Natural killer cell (primary cell): Measurements from ENCODE around the gene NSD2. TPM values are rescaled to one million over a fixed set of nuclear protein-coding genes. Genes with fewer than 3 reads are reported as not detected.

Source experiments
- ATAC-seq, 3 donors: fragments of 150-1000 bp in 2 of 3; fragments of 200-7000 bp in 1 of 3; cut with Tn5 transposase; 1 replicate in 1 of 3; 2 replicates in 2 of 3; pipeline ENCODE4 v1.10.0; 2021; ENCODE audit warnings: mild to moderate bottlenecking in 2 of 3, moderate library complexity in 2 of 3
- DNase-seq, 2 donors: peaks; one replicate each; pipeline versions ENCODE4 v3.0.0 to v3.0.0-alpha.2; 2013 to 2021; ENCODE audit warnings: mixed read lengths in 1 of 2
- H3K27ac ChIP-seq: one replicate; pipeline ENCODE4 v1.5.1; 2013; ENCODE audit warnings: mild to moderate bottlenecking, low read length
- H3K27me3 ChIP-seq: one replicate; pipeline ENCODE4 v1.6.1; 2013; ENCODE audit warnings: low read length; ENCODE audit not compliant: control insufficient read depth, insufficient read depth
- H3K36me3 ChIP-seq: one replicate; pipeline ENCODE4 v1.6.1; 2013; ENCODE audit warnings: low read length; ENCODE audit not compliant: control insufficient read depth, insufficient read depth
- H3K4me1 ChIP-seq: one replicate; pipeline ENCODE4 v1.6.1; 2013; ENCODE audit warnings: low read length; ENCODE audit not compliant: control insufficient read depth, insufficient read depth
- H3K4me3 ChIP-seq: one replicate; pipeline ENCODE4 v1.5.1; 2013; ENCODE audit warnings: low read length
- H3K9me3 ChIP-seq: one replicate; pipeline ENCODE4 v1.6.1; 2013; ENCODE audit warnings: low read length; ENCODE audit not compliant: control insufficient read depth, insufficient read depth
- H3K27ac Mint-ChIP-seq, 2 donors: one replicate each; pipeline ENCODE4 v1.8.0; 2022; ENCODE audit warnings: mild to moderate bottlenecking in 2 of 2, mixed read lengths in 2 of 2, moderate library complexity in 1 of 2
- H3K27me3 Mint-ChIP-seq, 2 donors: one replicate each; pipeline ENCODE4 v1.8.0; 2022; ENCODE audit warnings: low read depth in 2 of 2, mixed read lengths in 2 of 2
- H3K36me3 Mint-ChIP-seq: one replicate; pipeline ENCODE4 v1.8.0; 2022; ENCODE audit warnings: mixed read lengths
- H3K4me1 Mint-ChIP-seq, 2 donors: one replicate each; pipeline ENCODE4 v1.8.0; 2022; ENCODE audit warnings: mixed read lengths in 2 of 2
- H3K4me3 Mint-ChIP-seq: one replicate; pipeline ENCODE4 v1.8.0; 2022; ENCODE audit warnings: mild to moderate bottlenecking, moderate library complexity, mixed read lengths
- H3K9me3 Mint-ChIP-seq, 2 donors: one replicate each; pipeline ENCODE4 v1.8.0; 2022; ENCODE audit warnings: mixed read lengths in 2 of 2
- WGBS: methylation state at CpG from one replicate; pipeline ENCODE4 v1.1.7; 2013; ENCODE audit warnings: missing lambda C conversion rate; ENCODE audit not compliant: insufficient coverage; 5-methylcytosine and 5-hydroxymethylcytosine counted together
- intact Hi-C: fragments of 100-400 bp; cut with micrococcal nuclease; formaldehyde crosslinking; loops from one replicate; pipeline ENCODE4 v1.14.2; 2022
- total RNA-seq, 4 donors: library from RNA; stranded (reverse); fragments of 120-200 nt in 1 of 4; gene quantifications; one replicate each; pipeline versions ENCODE4 v1.2.3 to v1.2.4, GENCODE V29; 2013 to 2022
- TF ChIP-seq, protein P1 (sequence below): fragments of 200-600 bp; IDR thresholded peaks from one replicate; pipeline ENCODE4 v1.8.0; 2022; ENCODE audit warnings: antibody characterized with exemption

Gene NSD2
- total RNA-seq, 3 donors from 2014 or later (not counting 1 experiment from before 2014, with no cell fraction given) = 36.4 to 51.0 (median 48.3) TPM

DNA sequence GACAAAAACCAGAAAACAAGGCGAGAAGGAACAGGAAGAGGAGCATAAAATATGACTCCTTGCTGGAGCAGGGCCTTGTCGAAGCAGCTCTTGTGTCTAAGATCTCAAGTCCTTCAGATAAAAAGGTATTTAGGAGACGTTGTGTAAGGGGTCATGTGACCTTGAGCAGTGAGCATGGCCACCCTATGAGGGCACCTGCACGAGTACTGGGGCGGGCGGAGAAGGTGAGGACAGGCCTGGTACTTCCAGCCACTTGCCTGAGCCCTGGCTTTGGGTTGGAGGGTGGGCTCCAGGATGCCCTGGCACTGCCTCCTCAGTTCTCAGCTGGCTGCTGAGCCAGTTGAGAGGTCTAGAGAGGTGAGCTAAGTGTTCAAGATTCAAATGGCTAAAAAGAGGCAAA lies 29.9 kb downstream of the NSD2 start:
- DNase-seq = no peak
- no peaks in the 10 kb centered on the region for H3K27me3 ChIP-seq
- WGBS = 93% methylated on average over 6 of the region's 6 CpGs
- peaks cover 3% of the 10 kb centered on the region for H3K4me1 ChIP-seq
- no peaks in the 10 kb centered on the region for H3K27me3 Mint-ChIP-seq
- H3K4me1 Mint-ChIP-seq = peaks cover 6 to 15% of the 10 kb centered on the region in 2 donors
- no peaks in the 10 kb centered on the region for H3K36me3 Mint-ChIP-seq
- no peak overlapping the region for H3K4me3 ChIP-seq
- no peak overlapping the region for H3K27ac ChIP-seq
- H3K9me3 Mint-ChIP-seq = no peaks in the 10 kb centered on the region
- no peak for ATAC-seq
- peaks cover 13% of the 10 kb centered on the region for H3K36me3 ChIP-seq
- H3K9me3 ChIP-seq = no peaks in the 10 kb centered on the region
- H3K27ac Mint-ChIP-seq = no peak overlapping the region
- intact Hi-C loops = no loop called here
- TF ChIP-seq, protein P1, sequence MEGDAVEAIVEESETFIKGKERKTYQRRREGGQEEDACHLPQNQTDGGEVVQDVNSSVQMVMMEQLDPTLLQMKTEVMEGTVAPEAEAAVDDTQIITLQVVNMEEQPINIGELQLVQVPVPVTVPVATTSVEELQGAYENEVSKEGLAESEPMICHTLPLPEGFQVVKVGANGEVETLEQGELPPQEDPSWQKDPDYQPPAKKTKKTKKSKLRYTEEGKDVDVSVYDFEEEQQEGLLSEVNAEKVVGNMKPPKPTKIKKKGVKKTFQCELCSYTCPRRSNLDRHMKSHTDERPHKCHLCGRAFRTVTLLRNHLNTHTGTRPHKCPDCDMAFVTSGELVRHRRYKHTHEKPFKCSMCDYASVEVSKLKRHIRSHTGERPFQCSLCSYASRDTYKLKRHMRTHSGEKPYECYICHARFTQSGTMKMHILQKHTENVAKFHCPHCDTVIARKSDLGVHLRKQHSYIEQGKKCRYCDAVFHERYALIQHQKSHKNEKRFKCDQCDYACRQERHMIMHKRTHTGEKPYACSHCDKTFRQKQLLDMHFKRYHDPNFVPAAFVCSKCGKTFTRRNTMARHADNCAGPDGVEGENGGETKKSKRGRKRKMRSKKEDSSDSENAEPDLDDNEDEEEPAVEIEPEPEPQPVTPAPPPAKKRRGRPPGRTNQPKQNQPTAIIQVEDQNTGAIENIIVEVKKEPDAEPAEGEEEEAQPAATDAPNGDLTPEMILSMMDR = no peak
- H3K4me3 Mint-ChIP-seq = no peak overlapping the region

DNA sequence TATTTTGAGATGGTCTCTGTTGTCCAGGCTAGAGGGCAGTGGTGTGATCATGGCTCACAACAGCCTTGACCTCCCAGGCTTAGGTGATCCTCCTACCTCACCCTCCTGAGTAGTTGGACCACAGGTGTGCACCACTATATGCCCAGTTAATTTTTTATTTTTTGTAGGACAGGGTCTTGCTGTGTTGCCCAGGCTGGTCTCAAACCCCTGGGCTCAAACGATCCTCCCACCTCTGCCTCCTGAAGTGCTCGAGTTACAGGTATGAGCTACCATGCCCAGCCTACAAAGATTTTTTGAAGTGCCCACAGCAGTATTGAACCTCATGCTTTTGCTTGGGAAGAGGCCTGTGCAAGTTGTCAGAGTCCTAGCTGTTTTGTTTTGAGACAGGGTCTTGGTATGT lies 31.1 kb downstream of the NSD2 start:
- no peak overlapping the region for H3K27ac Mint-ChIP-seq
- H3K27me3 Mint-ChIP-seq = no peaks in the 10 kb centered on the region
- WGBS = 100% methylated on average over 2 of the region's 2 CpGs
- H3K36me3 Mint-ChIP-seq = no peaks in the 10 kb centered on the region
- Histone ChIP-seq H3K36me3 (peaks cover 13% of the 10 kb centered on the region), H3K27ac (no peak overlapping the region), H3K4me1 (peaks cover 3% of the 10 kb centered on the region), H3K27me3 (no peaks in the 10 kb centered on the region), H3K9me3 (no peaks in the 10 kb centered on the region), H3K4me3 (no peak overlapping the region)
- no peak for DNase-seq
- ATAC-seq = no peak
- H3K4me1 Mint-ChIP-seq = peaks cover 12 to 21% of the 10 kb centered on the region in 2 donors
- intact Hi-C loops = no loop called here
- H3K4me3 Mint-ChIP-seq = no peak overlapping the region
- TF ChIP-seq, protein P1 = no peak
- H3K9me3 Mint-ChIP-seq = no peaks in the 10 kb centered on the region

DNA sequence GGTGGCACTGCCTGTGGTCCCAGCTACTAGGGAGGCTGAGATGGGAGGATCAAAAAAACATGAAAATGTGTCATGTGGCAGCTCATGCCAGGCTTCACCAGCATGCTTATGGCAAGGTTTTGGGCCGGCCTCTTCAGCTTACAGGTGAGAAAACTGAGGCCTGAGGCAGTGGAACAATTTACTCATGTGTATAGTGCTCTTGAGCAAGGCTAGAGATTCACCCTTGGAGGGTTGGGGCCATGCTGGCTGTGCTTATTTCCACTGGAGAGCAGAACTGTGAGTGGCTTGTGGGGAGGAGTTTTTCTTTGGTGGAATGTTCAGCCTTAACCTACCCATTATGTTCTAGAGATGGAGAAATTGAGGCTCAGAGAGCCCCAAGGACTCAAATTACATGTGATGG lies 31.8 kb downstream of the NSD2 start:
- Mint-ChIP-seq H3K27ac (no peak overlapping the region), H3K4me1 (peaks cover 13 to 22% of the 10 kb centered on the region in 2 donors), H3K36me3 (no peaks in the 10 kb centered on the region)

DNA sequence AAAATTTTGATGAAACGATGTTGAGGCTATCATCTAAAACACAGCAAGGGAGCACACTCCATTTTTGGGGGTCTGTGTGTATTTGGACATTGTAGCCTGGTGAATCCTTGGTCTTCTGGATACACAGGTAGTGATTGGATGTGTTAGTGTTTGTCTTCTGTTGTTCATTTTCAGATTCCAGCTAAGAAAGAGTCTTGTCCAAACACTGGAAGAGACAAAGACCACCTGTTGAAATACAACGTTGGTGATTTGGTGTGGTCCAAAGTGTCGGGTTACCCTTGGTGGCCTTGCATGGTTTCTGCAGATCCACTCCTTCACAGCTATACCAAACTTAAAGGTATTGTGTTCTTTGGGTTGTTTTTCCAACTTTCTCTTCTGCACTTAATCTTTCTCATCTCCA lies 32.8 kb downstream of the NSD2 start:
- no peak overlapping the region for H3K27ac Mint-ChIP-seq
- H3K36me3 ChIP-seq = peaks cover 15% of the 10 kb centered on the region
- 98% methylated on average over 2 of the region's 3 CpGs for WGBS
- peaks cover 16 to 24% of the 10 kb centered on the region in 2 donors for H3K4me1 Mint-ChIP-seq
- DNase-seq (no peak), ATAC-seq (no peak)
- H3K27ac ChIP-seq = no peak overlapping the region
- H3K4me1 ChIP-seq = peaks cover 6% of the 10 kb centered on the region
- intact Hi-C loops = no loop called here
- no peak overlapping the region for H3K4me3 ChIP-seq
- no peaks in the 10 kb centered on the region for H3K9me3 Mint-ChIP-seq
- no peaks in the 10 kb centered on the region for H3K9me3 ChIP-seq
- no peaks in the 10 kb centered on the region for H3K27me3 Mint-ChIP-seq
- no peaks in the 10 kb centered on the region for H3K36me3 Mint-ChIP-seq
- no peaks in the 10 kb centered on the region for H3K27me3 ChIP-seq
- H3K4me3 Mint-ChIP-seq = no peak overlapping the region
- TF ChIP-seq, protein P1 = no peak

More for the DNA sequence above, 31.8 kb downstream of the NSD2 start:
- Mint-ChIP-seq H3K9me3 (no peaks in the 10 kb centered on the region), H3K4me3 (no peak overlapping the region), H3K27me3 (no peaks in the 10 kb centered on the region)
- ATAC-seq = no peak
- intact Hi-C loops = no loop called here
- WGBS = 67% methylated on average over 1 of the region's 1 CpG
- H3K27ac ChIP-seq = no peak overlapping the region
- TF ChIP-seq, protein P1 = no peak
- H3K27me3 ChIP-seq = no peaks in the 10 kb centered on the region
- H3K36me3 ChIP-seq = peaks cover 15% of the 10 kb centered on the region
- no peaks in the 10 kb centered on the region for H3K9me3 ChIP-seq
- no peak for DNase-seq
- no peak overlapping the region for H3K4me3 ChIP-seq
- H3K4me1 ChIP-seq = peaks cover 3% of the 10 kb centered on the region
